GM13977 (cell line): ENCODE data around the gene ALOX5AP.

Experiments
- DNase-seq: peaks from one replicate; pipeline ENCODE4 v3.0.0; 2012; ENCODE audit warnings: low spot score
- CTCF ChIP-seq: IDR thresholded peaks from 2 replicates; pipeline ENCODE4 v1.5.1; 2012; ENCODE audit warnings: mild to moderate bottlenecking, control low read depth; ENCODE audit not compliant: insufficient read depth; ENCODE audit errors: extremely low read depth, missing control alignments
- in situ Hi-C: fragments of 300-500 bp; cut with MboI; formaldehyde crosslinking; loops from one replicate; pipeline ENCODE4 v1.12.0; 2022; ENCODE audit warnings: low sequenced_read_pairs, low pct_unique_long_range_greater_than_20kb, mixed read lengths, inconsistent platforms; ENCODE audit not compliant: unreplicated experiment

The ALOX5AP gene

DNA sequence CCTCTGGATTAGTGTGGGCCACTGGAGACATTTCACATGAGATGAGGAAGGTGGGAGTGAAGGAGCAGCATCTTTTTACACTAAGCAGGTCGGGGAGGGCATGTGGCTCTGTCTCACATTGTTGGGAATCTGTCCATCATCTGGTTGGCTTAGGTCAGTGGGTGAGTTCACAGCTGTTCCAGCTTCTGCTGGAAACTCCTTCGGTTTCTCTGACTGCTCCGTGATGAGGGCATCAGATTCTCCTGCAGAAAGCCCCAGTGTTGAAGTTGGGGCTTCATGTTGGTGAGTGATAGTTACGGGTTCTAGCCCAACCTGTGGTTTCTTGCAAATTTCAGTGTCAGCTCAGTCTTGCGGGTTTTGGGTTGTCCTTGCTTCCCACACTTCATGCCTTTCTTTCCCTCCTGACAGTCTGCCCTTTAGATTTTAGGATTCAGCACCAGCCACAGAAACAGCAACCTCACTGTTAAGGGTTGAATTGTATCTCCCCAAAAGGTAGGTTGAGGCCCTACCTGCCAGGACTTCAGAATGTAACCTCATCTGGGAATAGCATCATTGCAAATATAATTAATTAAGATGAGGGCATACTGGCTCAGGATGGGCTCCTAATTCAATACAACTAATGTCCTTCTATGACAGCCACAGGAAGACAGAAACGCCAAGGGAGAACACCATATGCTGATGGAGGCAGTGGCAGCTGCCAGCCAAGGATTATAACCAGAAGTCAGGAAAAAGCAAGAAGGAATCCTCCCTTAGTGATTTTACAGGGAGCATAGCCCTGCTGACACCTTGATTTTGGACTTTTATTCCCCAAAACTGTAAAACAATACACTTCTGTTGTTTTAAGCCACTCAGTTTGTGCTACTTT, 7.6 kb upstream of the ALOX5AP start:
- in situ Hi-C loops: no loop called here
- no peak for DNase-seq
- no peak for TF ChIP-seq CTCF

DNA sequence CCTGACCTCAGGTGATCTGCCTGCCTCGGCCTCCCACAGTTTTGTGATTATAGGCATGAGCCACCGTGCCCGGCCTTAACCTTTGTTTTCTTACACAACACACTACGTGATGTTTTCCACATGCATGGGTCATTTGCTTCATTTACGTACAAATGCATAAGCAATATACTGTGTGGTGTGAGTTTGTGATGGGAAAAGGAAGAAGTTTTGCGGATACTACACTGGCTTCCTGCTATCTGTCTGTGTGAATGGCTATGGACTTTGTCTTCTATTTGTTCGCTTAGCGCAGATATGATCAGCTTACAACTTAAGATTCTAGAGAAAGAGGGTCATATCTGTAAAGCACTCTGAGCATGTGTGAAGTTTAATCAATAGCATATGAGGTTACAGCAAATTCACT, 5.5 kb upstream of the ALOX5AP start:
- TF ChIP-seq CTCF: no peak
- in situ Hi-C loops: no loop called here
- no peak for DNase-seq

DNA sequence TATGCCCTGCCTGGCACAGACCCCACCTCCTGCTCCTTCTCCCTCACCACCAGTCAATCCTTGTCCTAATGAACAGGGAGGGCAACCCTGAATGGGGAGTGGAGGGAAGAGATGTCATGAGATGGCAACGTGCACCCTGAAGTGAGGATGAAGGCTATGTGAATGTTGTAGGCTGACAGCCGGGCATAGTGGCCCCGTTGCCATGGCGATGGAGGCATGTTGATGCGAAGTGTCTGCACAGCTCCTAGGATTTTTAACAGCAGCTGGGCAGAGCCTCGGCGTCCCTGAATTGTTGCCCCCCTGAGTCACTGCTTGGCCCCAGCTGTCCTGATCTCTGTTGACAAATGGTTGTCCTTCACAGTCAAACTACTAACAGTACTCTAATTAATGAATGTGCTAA, 4.8 kb upstream of the ALOX5AP start:
- TF ChIP-seq CTCF: no peak
- DNase-seq: no peak
- in situ Hi-C loops: no loop called here

- no peak for DNase-seq
- TF ChIP-seq CTCF: no peak
- in situ Hi-C loops: no loop called here
These were observed 3.8 kb upstream of the ALOX5AP start for GRCh38 chr13:30731361-30732045.

DNA sequence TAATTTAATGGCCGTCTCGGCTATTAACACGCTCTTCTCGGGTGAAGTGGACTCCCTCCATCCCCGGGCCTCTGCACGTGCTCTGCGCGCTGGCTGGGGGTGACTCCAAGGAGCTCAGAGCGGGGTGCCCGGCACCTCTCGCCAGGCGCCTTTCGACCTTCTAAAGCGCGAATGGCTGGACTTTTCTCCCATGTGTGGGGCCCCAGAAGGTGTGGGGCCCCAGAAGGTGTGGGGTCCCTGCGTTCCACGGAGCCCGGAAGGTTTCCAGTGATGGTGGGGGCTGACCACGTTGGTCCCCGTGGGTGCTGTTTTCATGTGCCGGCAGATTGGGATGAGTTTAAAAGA, 3.3 kb upstream of the ALOX5AP start:
- no peak for DNase-seq
- in situ Hi-C loops: no loop called here
- no peak for TF ChIP-seq CTCF

GRCh38 chr13:30734439-30734838, 904 bp upstream of the ALOX5AP start:
- DNase-seq: no peak
- in situ Hi-C loops: no loop called here
- TF ChIP-seq CTCF: no peak

GRCh38 chr13:30735872-30736175, 481 bp downstream of the ALOX5AP start:
- DNase-seq: no peak
- TF ChIP-seq CTCF: no peak
- in situ Hi-C loops: no loop called here
